OCI-LY3 (cell line): ENCODE results near the gene LAMB3.

Experiments used
- EZH2phosphoT487 ChIP-seq: fragments of 200-600 bp; shearing (Covaris generic); IDR thresholded peaks from 2 replicates; pipeline ENCODE4 v1.6.1; 2018; ENCODE audit warnings: antibody characterized with exemption, mixed run types, low read depth
- TF ChIP-seq, protein P1 (sequence below): fragments of 200-600, 300-600 bp; sonication (generic); IDR thresholded peaks from 2 replicates; pipeline ENCODE4 v1.5.1; 2014; ENCODE audit warnings: antibody characterized with exemption, low read length, low read depth

DNA sequence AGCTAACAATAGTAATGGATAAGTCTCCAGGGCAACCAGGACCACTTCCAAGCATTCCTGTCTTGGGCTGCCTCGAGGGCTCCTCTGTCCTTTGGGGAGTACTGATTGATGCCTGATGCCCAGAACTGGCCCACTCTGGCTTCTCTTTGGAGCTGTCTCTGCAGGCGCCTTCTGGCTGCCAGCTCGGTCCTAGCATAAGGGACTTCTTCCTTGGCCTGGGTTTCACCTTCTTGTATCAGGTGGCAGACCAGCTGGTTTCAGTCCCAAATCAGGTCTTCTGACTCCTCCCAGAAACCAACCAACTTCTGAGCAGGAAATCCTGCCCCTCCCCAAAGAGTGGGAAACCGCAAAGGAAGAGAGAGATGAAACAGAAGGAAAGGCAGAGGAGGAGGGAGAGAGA lies 33.6 kb upstream of the LAMB3 start:
- TF ChIP-seq, protein P1, sequence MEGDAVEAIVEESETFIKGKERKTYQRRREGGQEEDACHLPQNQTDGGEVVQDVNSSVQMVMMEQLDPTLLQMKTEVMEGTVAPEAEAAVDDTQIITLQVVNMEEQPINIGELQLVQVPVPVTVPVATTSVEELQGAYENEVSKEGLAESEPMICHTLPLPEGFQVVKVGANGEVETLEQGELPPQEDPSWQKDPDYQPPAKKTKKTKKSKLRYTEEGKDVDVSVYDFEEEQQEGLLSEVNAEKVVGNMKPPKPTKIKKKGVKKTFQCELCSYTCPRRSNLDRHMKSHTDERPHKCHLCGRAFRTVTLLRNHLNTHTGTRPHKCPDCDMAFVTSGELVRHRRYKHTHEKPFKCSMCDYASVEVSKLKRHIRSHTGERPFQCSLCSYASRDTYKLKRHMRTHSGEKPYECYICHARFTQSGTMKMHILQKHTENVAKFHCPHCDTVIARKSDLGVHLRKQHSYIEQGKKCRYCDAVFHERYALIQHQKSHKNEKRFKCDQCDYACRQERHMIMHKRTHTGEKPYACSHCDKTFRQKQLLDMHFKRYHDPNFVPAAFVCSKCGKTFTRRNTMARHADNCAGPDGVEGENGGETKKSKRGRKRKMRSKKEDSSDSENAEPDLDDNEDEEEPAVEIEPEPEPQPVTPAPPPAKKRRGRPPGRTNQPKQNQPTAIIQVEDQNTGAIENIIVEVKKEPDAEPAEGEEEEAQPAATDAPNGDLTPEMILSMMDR: peak; percentile 23
- no peak for TF ChIP-seq EZH2phosphoT487
